H1 (cell line): Measurements from ENCODE around the gene RBP7. TPM values are rescaled to one million over a fixed set of nuclear protein-coding genes. Genes with fewer than 3 reads are reported as not detected.

Experiments used
- CTCF ChIA-PET: fragments of 300-600 bp; sonication (Branson Sonifier 250); formaldehyde crosslinking; loops from one replicate; lab custom pipeline; 2021; ENCODE audit not compliant: partially characterized antibody; lab: Charles Lee
- POLR2A ChIA-PET: fragments of 300-600 bp; sonication (Branson Sonifier 250); formaldehyde crosslinking; loops from one replicate; lab custom pipeline; 2021; ENCODE audit warnings: inconsistent platforms; ENCODE audit not compliant: partially characterized antibody; lab: Charles Lee
- DNase-seq, 2 experiments: peaks; one replicate each; pipeline versions ENCODE4 v3.0.0 to v3.0.0-alpha.2; 2010 to 2022; ENCODE audit warnings: low spot score in 2 of 2, low read depth in 1 of 2, mixed read lengths in 1 of 2
- FAIRE-seq: peaks from 2 replicates; lab custom pipeline; 2011; peaks lifted over from hg19 to GRCh38; lab: Jason Lieb, UNC
- H2AFZ ChIP-seq: 2 replicates; pipeline ENCODE4 v1.8.1; 2012; ENCODE audit warnings: low read length, inconsistent platforms
- H2AK5ac ChIP-seq: 2 replicates; pipeline ENCODE4 v1.6.1; 2013; ENCODE audit warnings: low read depth, low read length
- H2BK120ac ChIP-seq: replicated peaks from 2 replicates; pipeline ENCODE3; 2013; ENCODE audit warnings: low read depth, low read length, inconsistent platforms
- H2BK12ac ChIP-seq: 2 replicates; pipeline ENCODE4 v1.6.1; 2013; ENCODE audit warnings: low read depth, low read length
- H2BK15ac ChIP-seq: 2 replicates; pipeline ENCODE4 v1.6.1; 2013; ENCODE audit warnings: low read length
- H2BK20ac ChIP-seq: 2 replicates; pipeline ENCODE4 v1.6.1; 2013; ENCODE audit warnings: low read length
- H2BK5ac ChIP-seq: 2 replicates; pipeline ENCODE4 v1.6.1; 2013; ENCODE audit warnings: low read depth, low read length
- H3K14ac ChIP-seq: 2 replicates; pipeline ENCODE4 v1.6.1; 2013; ENCODE audit warnings: inconsistent platforms; ENCODE audit not compliant: insufficient read length
- H3K18ac ChIP-seq: 2 replicates; pipeline ENCODE4 v1.6.1; 2013; ENCODE audit warnings: low read length; ENCODE audit errors: extremely low read depth
- H3K23ac ChIP-seq: 2 replicates; pipeline ENCODE4 v1.6.1; 2013; ENCODE audit warnings: inconsistent platforms; ENCODE audit not compliant: insufficient read length
- H3K23me2 ChIP-seq: 2 replicates; pipeline ENCODE4 v1.6.1; 2013; ENCODE audit warnings: low read depth, low read length
- H3K27ac ChIP-seq: 2 replicates; pipeline ENCODE4 v1.6.1; 2011; ENCODE audit warnings: low read depth, low read length, inconsistent platforms
- H3K27me3 ChIP-seq, 4 experiments: replicated peaks in 1 of 4; 1 replicate in 1 of 4; 2 replicates in 3 of 4; pipeline versions ENCODE4 v1.6.1 to v1.8.1; 2011 to 2013; ENCODE audit warnings: low read length in 3 of 4, mild to moderate bottlenecking in 3 of 4, inconsistent platforms in 2 of 4, mixed read lengths in 2 of 4, moderate library complexity in 1 of 4; ENCODE audit not compliant: control insufficient read depth in 3 of 4, insufficient read depth in 3 of 4; ENCODE audit errors: extremely low read depth in 1 of 4
- H3K36me3 ChIP-seq, 4 experiments: 2 replicates each; pipeline versions ENCODE4 v1.6.1 to v1.8.1; 2011 to 2013; ENCODE audit warnings: mild to moderate bottlenecking in 4 of 4, low read length in 3 of 4, moderate library complexity in 2 of 4, control low read depth in 1 of 4, inconsistent platforms in 1 of 4; ENCODE audit not compliant: insufficient read depth in 4 of 4, control insufficient read depth in 2 of 4
- H3K4ac ChIP-seq: replicated peaks from 2 replicates; pipeline ENCODE3; 2013; ENCODE audit warnings: low read length, low read depth, mixed read lengths, inconsistent platforms; ENCODE audit not compliant: insufficient read length
- H3K4me1 ChIP-seq, 4 experiments: replicated peaks in 1 of 4; 1 replicate in 1 of 4; 2 replicates in 3 of 4; pipeline versions ENCODE4 v1.6.1 to v1.8.1; 2011 to 2013; ENCODE audit warnings: low read length in 3 of 4, inconsistent platforms in 2 of 4, mixed read lengths in 1 of 4; ENCODE audit not compliant: insufficient read depth in 4 of 4, control insufficient read depth in 3 of 4
- H3K4me2 ChIP-seq, 2 experiments: 2 replicates each; pipeline versions ENCODE4 v1.6.1 to v1.8.1; 2011 to 2013; ENCODE audit warnings: low read depth in 2 of 2, low read length in 2 of 2, control low read depth in 1 of 2, inconsistent platforms in 1 of 2, mild to moderate bottlenecking in 1 of 2; ENCODE audit not compliant: insufficient read depth in 1 of 2
- H3K4me3 ChIP-seq, 4 experiments: fragments of 200-600, 300-600 bp in 1 of 4; sonication (generic), shearing (Covaris generic), sonication (Bioruptor Twin) in 1 of 4; 2 replicates each; pipeline versions ENCODE4 v1.5.1 to v1.8.1; 2011 to 2016; ENCODE audit warnings: low read length in 4 of 4, low read depth in 3 of 4, control low read depth in 2 of 4, inconsistent platforms in 2 of 4, mild to moderate bottlenecking in 2 of 4, mixed read lengths in 1 of 4, moderate library complexity in 1 of 4; ENCODE audit not compliant: insufficient read depth in 2 of 4; ENCODE audit errors: extremely low read depth in 1 of 4
- H3K56ac ChIP-seq: replicated peaks from 2 replicates; pipeline ENCODE3; 2013; ENCODE audit warnings: low read depth, mild to moderate bottlenecking, mixed read lengths, low read length, inconsistent platforms; ENCODE audit not compliant: insufficient read length
- H3K79me1 ChIP-seq: 2 replicates; pipeline ENCODE4 v1.6.1; 2013; ENCODE audit warnings: low read depth, low read length, control low read depth
- H3K79me2 ChIP-seq, 2 experiments: 2 replicates each; pipeline versions ENCODE4 v1.6.1 to v1.8.1; 2012 to 2013; ENCODE audit warnings: low read length in 2 of 2, mild to moderate bottlenecking in 2 of 2, inconsistent platforms in 1 of 2; ENCODE audit not compliant: insufficient read depth in 2 of 2, control insufficient read depth in 1 of 2
- H3K9ac ChIP-seq, 4 experiments: replicated peaks in 1 of 4; 1 replicate in 1 of 4; 2 replicates in 3 of 4; pipeline versions ENCODE4 v1.6.1 to v1.8.1; 2011 to 2013; ENCODE audit warnings: low read depth in 3 of 4, low read length in 3 of 4, control low read depth in 2 of 4, mild to moderate bottlenecking in 2 of 4, moderate library complexity in 2 of 4, inconsistent platforms in 1 of 4; ENCODE audit errors: extremely low read depth in 1 of 4
- H3K9me3 ChIP-seq, 2 experiments: 2 replicates each; pipeline versions ENCODE4 v1.6.1 to v1.8.1; 2012 to 2013; ENCODE audit warnings: mild to moderate bottlenecking in 2 of 2, moderate library complexity in 2 of 2, control low read depth in 1 of 2, inconsistent platforms in 1 of 2, low read depth in 1 of 2, low read length in 1 of 2, mixed read lengths in 1 of 2; ENCODE audit not compliant: insufficient read depth in 2 of 2
- H4K20me1 ChIP-seq, 2 experiments: replicated peaks in 1 of 2; 2 replicates each; pipeline versions ENCODE3 to v1.8.1; 2011 to 2013; ENCODE audit warnings: inconsistent platforms in 2 of 2, low read length in 2 of 2, mild to moderate bottlenecking in 1 of 2; ENCODE audit not compliant: insufficient read depth in 2 of 2, control insufficient read depth in 1 of 2
- H4K5ac ChIP-seq: 2 replicates; pipeline ENCODE4 v1.6.1; 2013; ENCODE audit warnings: low read length, low read depth, mixed read lengths, inconsistent platforms; ENCODE audit not compliant: insufficient read length
- H4K8ac ChIP-seq: 2 replicates; pipeline ENCODE4 v1.8.0; 2013; ENCODE audit warnings: mild to moderate bottlenecking, moderate library complexity, low read length, inconsistent platforms; ENCODE audit not compliant: insufficient read depth; ENCODE audit errors: extremely low read depth
- H4K91ac ChIP-seq: replicated peaks from 2 replicates; pipeline ENCODE3; 2013; ENCODE audit warnings: low read length, mixed read lengths, inconsistent platforms; ENCODE audit not compliant: insufficient read length
- BACH1 ChIP-seq: IDR thresholded peaks from 2 replicates; pipeline ENCODE4 v1.6.1; 2012; ENCODE audit warnings: low read length, improper control_type of control experiment
- WGBS, 2 experiments: shearing (Covaris generic) in 1 of 2; methylation state at CpG; one replicate each; pipeline versions ENCODE4 v1.1.6 to v1.1.7; 2013 to 2015; ENCODE audit warnings: low lambda C conversion rate in 2 of 2, mixed read lengths in 2 of 2, inconsistent platforms in 1 of 2, low coverage in 1 of 2, missing lambda C conversion rate in 1 of 2; ENCODE audit not compliant: insufficient replicate concordance in 2 of 2, insufficient coverage in 1 of 2, insufficient read length in 1 of 2; ENCODE audit errors: extremely low coverage in 1 of 2, missing lambda C conversion rate in 1 of 2; 5-methylcytosine and 5-hydroxymethylcytosine counted together
- polyA plus RNA-seq, 7 experiments: library from polyadenylated mRNA; depleted of rRNA in 3 of 7; stranded (reverse) in 5 of 7; unstranded in 2 of 7; fragments of >200 nt in 5 of 7; fragments of 200-250 nt in 2 of 7; gene quantifications; 1 replicate in 5 of 7; 2 replicates in 1 of 7; 4 replicates in 1 of 7; pipeline versions ENCODE4 v1.2.1 to v1.2.3, GENCODE V29; 2011 to 2013; ENCODE audit warnings: missing spikeins in 2 of 7, mixed read lengths in 2 of 7
- total RNA-seq: library from RNA; stranded (reverse); fragmentation: NEBNext Ultra II Directional; extraction: Animal tissue kit (Norgen Biotek cat#: 25700); gene quantifications from 2 replicates; pipeline ENCODE4 v1.2.1, GENCODE V29; 2021

The RBP7 gene
- total and polyA plus RNA-seq, 2 of the 8 experiments (the other 6 are each of a cell fraction or from before 2014, with no cell fraction given), result 5.7 to 7.2 TPM

DNA sequence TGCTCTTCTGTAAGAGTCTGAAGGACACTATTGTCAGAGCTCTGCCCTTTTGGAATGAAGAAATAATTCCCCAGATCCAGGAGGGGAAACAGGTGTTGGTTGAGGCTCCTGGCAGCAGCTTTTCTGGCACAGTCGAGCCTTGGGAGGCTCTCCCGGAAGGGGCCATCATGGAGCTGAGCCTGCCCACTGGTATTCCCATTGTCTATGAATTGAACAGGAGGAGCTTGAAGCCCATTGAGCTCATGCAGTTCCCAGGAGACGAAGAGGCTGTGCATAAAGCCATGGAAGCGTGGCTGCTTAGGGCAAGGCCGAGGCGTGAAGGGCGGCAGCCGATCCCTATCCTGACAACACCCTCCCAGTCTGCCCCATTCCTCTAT is 62.3 kb downstream of the RBP7 start:
- Histone ChIP-seq H4K91ac (no peak overlapping the region), H3K18ac (no peak overlapping the region), H3K23ac (no peak overlapping the region), H2BK120ac (no peak overlapping the region), H3K36me3 (no peaks in the 10 kb centered on the region), H4K20me1 (peaks cover 4 to 13% of the 10 kb centered on the region in 2 experiments), H2BK20ac (no peak overlapping the region), H3K9ac (no peak overlapping the region), H3K27ac (no peak overlapping the region), H3K27me3 (no peaks in the 10 kb centered on the region), H4K5ac (no peak overlapping the region), H3K79me1 (peaks cover 13% of the 10 kb centered on the region), H3K9me3 (no peaks in the 10 kb centered on the region), H3K23me2 (no peaks in the 10 kb centered on the region), H3K4me3 (no peak overlapping the region), H2BK15ac (no peak overlapping the region), H2AK5ac (no peak overlapping the region), H3K4ac (no peak overlapping the region), H4K8ac (no peak overlapping the region), H2BK5ac (no peak overlapping the region), H3K14ac (no peak overlapping the region), H3K79me2 (peaks cover 0 to 71% of the 10 kb centered on the region in 2 experiments; a peak in 3 of 4 replicates), H2BK12ac (no peak overlapping the region), H3K4me2 (no peak overlapping the region), H3K56ac (no peak overlapping the region), H2AFZ (no peak overlapping the region), H3K4me1 (peaks cover 0 to 6% (median under 1%) of the 10 kb centered on the region in 4 experiments; a peak in 2 of 7 replicates)
- 93% methylated on average over 6 of the region's 8 CpGs; no CpG with 5 or more reads in 1 of the 2 experiments for WGBS, 2 experiments
- POLR2A ChIA-PET, result interaction anchor here (0.6 to 1.9 kb wide), 2 partner anchors 25 to 331 kb away, joined by 3 to 7 read pairs; no protein-coding TSS in a partner anchor
- CTCF ChIA-PET, result interaction anchor here (0.6 to 2.6 kb wide), 5 partner anchors 12 to 151 kb away, joined by 3 to 11 read pairs (median 3); partner anchors contain the start of gene KIF1B
- DNase-seq (no peak), FAIRE-seq (no peak)
- TF ChIP-seq BACH1, result no peak
